Thymus (tissue), 11 donors: Measurements from ENCODE around the gene NOC2L. TPM values are rescaled to one million over a fixed set of nuclear protein-coding genes. Genes with fewer than 3 reads are reported as not detected.

ENCODE experiments used
- DNase-seq, 9 donors: peaks; one replicate each; pipeline ENCODE4 v3.0.0-alpha.2; 2013; ENCODE audit warnings: low spot score in 9 of 9, low read depth in 6 of 9, missing footprints in 1 of 9
- H3K27ac ChIP-seq, 2 donors: one replicate each; pipeline ENCODE4 v1.5.1; 2013; ENCODE audit warnings: control low read depth in 1 of 2, low read depth in 1 of 2, low read length in 1 of 2, mild to moderate bottlenecking in 1 of 2, moderate library complexity in 1 of 2
- H3K27me3 ChIP-seq, 2 donors: one replicate each; pipeline ENCODE4 v1.5.1; 2013; ENCODE audit warnings: low read length in 1 of 2; ENCODE audit not compliant: control insufficient read depth in 2 of 2, insufficient read depth in 1 of 2
- H3K36me3 ChIP-seq, 2 donors: one replicate each; pipeline ENCODE4 v1.5.1; 2013; ENCODE audit warnings: low read length in 1 of 2, mild to moderate bottlenecking in 1 of 2, moderate library complexity in 1 of 2; ENCODE audit not compliant: control insufficient read depth in 2 of 2, insufficient read depth in 2 of 2
- H3K4me1 ChIP-seq, 2 donors: one replicate each; pipeline ENCODE4 v1.5.1; 2013; ENCODE audit warnings: low read length in 2 of 2; ENCODE audit not compliant: control insufficient read depth in 2 of 2, insufficient read depth in 2 of 2
- H3K4me3 ChIP-seq, 2 donors: one replicate each; pipeline ENCODE4 v1.5.1; 2013; ENCODE audit warnings: low read length in 2 of 2, control low read depth in 1 of 2, mild to moderate bottlenecking in 1 of 2
- H3K9me3 ChIP-seq, 2 donors: one replicate each; pipeline ENCODE4 v1.5.1; 2013; ENCODE audit warnings: low read length in 1 of 2, mild to moderate bottlenecking in 1 of 2; ENCODE audit not compliant: control insufficient read depth in 2 of 2, insufficient read depth in 1 of 2
- WGBS: extraction: QIAGEN DNeasy Blood & Tissue Kit; methylation state at CpG from one replicate; pipeline ENCODE4 v1.1.7; 2013; 5-methylcytosine and 5-hydroxymethylcytosine counted together
- polyA plus RNA-seq: library from polyadenylated mRNA; stranded (reverse); fragments of 200-250 nt; gene quantifications from one replicate; pipeline ENCODE4 v1.2.3, GENCODE V29; 2013
- total RNA-seq: library from RNA; stranded (reverse); fragments of 120-200 nt; gene quantifications from one replicate; pipeline ENCODE4 v1.2.4, GENCODE V29; 2013
- donor health status: healthy.

Gene NOC2L
- total and polyA plus RNA-seq, 2 donors = 45.5 to 74.3 TPM

DNA sequence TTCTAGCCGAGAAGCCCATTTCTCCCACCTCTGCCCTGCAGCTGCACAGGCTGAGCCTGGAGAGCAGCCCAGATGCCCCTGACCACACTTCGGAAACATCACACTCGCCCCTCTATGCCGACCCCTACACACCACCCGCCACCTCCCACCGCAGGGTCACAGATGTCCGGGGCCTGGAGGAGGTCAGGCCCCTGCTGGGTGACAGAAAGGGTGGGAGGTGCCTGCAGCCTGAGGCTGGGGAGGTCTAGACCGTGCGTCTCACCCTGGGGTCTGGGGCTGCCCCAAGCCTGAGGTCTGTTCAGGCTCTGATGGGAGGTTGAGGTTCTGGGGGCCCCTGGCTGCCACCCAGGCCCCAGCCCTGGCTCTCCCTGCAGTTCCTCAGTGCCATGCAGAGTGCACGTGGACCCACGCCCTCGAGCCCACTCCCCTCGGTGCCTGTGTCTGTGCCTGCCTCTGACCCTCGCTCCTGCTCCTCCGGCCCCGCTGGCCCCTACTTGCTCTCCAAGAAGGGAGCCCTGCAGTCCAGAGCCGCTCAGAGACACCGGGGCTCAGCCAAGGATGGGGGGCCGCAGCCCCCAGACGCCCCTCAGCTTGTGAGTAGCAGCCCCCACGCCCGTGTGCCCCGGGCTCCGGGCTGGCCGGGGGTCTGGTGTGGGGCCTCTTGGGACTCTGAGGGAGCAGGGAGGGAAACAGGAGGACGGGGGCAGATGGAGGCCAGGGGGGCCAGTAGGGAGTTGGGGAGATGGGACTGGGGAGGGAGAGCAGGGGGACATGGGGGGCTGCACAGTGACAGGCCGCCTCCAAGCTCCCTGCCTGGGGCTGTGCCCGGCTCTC lies 14.6 kb upstream of the NOC2L start:
- Histone ChIP-seq H3K9me3 (peaks cover 0 to 7% of the 10 kb centered on the region in 2 donors), H3K4me3 (no peak overlapping the region), H3K4me1 (peaks cover 3 to 4% of the 10 kb centered on the region in 2 donors), H3K27ac (no peak overlapping the region), H3K36me3 (no peaks in the 10 kb centered on the region), H3K27me3 (peaks cover 45 to 75% of the 10 kb centered on the region in 2 donors)
- DNase-seq = no peak
- 91% methylated on average over 28 of the region's 28 CpGs for WGBS

DNA sequence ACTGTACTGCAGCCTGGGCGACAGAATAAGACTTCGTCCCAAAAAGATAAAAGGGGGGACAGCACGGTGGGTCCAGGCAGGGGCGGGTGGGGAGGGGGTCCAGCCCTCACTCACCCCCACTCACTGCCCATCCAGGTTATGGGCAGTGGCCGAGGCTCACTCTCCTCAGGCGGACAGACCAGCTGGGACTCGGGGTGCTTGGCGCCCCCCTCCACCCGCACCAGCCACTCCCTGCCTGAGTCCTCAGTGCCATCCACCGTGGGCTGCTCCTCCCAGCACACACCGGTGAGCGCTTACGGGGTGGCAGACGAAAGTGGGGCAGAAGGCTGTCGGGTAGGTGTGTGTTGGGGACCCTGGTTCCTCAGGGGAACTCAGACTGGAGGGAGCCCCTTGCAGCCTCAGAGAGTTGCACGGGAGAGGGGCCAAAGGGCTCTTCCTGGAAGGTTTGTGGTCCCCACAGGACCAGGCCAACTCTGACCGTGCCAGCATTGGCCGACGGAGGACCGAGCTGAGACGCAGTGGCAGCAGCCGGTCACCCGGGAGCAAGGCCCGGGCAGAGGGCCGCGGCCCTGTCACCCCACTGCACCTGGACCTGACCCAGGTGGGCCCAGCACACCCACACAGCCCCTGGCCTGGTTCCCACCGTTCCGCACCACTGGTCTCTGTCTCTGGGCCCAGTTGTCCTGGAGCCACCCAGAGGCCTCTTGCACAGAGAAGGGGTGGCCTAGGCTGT lies 13.8 kb upstream of the NOC2L start:
- no peaks in the 10 kb centered on the region for H3K9me3 ChIP-seq
- WGBS = 93% methylated on average over 28 of the region's 28 CpGs
- H3K4me1 ChIP-seq = peaks cover 3 to 4% of the 10 kb centered on the region in 2 donors
- no peak overlapping the region for H3K27ac ChIP-seq
- H3K27me3 ChIP-seq = peaks cover 48 to 83% of the 10 kb centered on the region in 2 donors
- no peak overlapping the region for H3K4me3 ChIP-seq
- no peak for DNase-seq
- H3K36me3 ChIP-seq = no peaks in the 10 kb centered on the region

- no peaks in the 10 kb centered on the region for H3K36me3 ChIP-seq
- H3K27me3 ChIP-seq = peaks cover 52 to 92% of the 10 kb centered on the region in 2 donors
- H3K9me3 ChIP-seq = no peaks in the 10 kb centered on the region
- no peak overlapping the region for H3K4me3 ChIP-seq
- no peak overlapping the region for H3K27ac ChIP-seq
- 89% methylated on average over 34 of the region's 34 CpGs for WGBS
- no peak for DNase-seq
- peaks cover 3 to 8% of the 10 kb centered on the region in 2 donors for H3K4me1 ChIP-seq
These were observed 12.9 kb upstream of the NOC2L start for GRCh38 chr1:971751-972506.

DNA sequence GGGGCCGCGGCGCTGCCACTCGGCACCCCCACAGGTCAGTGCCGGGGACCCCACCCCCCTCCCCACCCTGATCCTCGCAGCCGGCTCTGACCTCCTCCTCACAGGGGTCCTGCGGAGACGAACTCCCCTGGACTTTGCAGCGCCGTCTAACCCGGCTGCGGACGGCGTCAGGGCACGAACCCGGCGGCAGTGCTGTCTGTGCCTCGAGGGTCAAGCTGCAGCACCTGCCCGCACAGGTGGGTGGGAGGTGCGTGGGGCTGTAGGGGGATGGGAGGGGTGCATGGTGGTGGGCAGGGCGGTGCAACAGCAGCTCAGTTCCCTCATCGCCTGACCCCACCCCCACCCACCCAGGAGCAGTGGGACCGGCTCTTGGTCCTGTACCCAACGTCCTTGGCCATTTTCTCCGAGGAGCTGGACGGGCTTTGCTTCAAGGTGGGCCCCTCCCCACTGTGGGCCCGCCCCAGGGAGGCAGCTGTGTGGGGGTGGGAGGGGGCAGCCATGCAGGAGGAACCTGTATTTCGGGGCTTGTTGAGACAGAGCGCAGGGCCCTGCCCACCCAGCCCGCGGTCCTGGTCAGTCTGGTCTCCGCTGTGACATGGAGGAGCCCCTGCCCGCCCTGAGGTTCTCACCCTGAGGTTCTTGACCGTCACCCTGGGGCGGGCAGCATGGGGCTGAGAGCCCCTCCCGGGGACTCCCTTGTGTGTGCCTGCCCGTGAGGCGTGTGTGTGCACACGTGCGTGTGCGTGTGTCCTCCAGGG lies 12.1 kb upstream of the NOC2L start:
- H3K36me3 ChIP-seq = no peaks in the 10 kb centered on the region
- H3K9me3 ChIP-seq = no peaks in the 10 kb centered on the region
- H3K4me3 ChIP-seq = no peak overlapping the region
- H3K27ac ChIP-seq = no peak overlapping the region
- WGBS = 51% methylated on average over 42 of the region's 42 CpGs
- peaks cover 56 to 97% of the 10 kb centered on the region in 2 donors for H3K27me3 ChIP-seq
- no peak for DNase-seq
- H3K4me1 ChIP-seq = peaks cover 5 to 11% of the 10 kb centered on the region in 2 donors

GRCh38 chr1:970242-970972 lies 11.4 kb upstream of the NOC2L start:
- H3K27me3 ChIP-seq = peaks cover 53 to 97% of the 10 kb centered on the region in 2 donors

DNA sequence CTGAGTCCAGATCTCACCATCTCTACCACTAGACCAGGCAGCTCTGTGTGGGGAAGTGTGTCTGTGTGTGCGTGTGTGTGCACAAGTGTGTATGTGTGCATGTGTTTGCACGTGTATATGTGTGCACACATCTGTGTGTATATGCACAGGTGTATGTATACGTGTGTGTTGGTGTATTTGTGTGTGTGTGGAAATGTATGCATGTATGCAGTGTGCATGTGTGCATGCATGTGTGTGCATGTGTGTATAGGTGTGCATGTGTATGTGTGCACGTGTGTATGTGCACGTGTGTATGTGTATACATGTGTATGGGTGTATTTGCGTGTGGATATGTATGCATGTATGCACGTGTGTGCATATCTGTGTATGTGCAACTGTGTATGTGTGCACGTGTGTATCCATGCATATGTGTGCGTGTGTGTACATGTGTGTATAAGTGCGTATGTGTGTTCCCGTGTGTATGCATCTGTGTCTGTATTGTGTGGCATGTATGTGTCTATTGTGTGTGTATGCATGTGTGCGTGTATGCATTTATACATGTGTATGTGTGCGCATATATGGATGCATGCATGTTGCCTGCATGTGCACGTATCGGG lies 10.3 kb upstream of the NOC2L start:
- WGBS = 89% methylated on average over 15 of the region's 15 CpGs
- peaks cover 8 to 11% of the 10 kb centered on the region in 2 donors for H3K4me1 ChIP-seq
- peaks cover 48 to 89% of the 10 kb centered on the region in 2 donors for H3K27me3 ChIP-seq

More at GRCh38 chr1:970242-970972, 11.4 kb upstream of the NOC2L start:
- no peaks in the 10 kb centered on the region for H3K36me3 ChIP-seq
- no peak overlapping the region for H3K4me3 ChIP-seq
- DNase-seq = no peak
- no peaks in the 10 kb centered on the region for H3K9me3 ChIP-seq
- peaks cover 8 to 11% of the 10 kb centered on the region in 2 donors for H3K4me1 ChIP-seq
- 28% methylated on average over 33 of the region's 33 CpGs for WGBS
- H3K27ac ChIP-seq = no peak overlapping the region

GRCh38 chr1:967466-968343 lies 8.6 kb upstream of the NOC2L start:
- DNase-seq = no peak
- 76% methylated on average over 23 of the region's 23 CpGs for WGBS
- H3K27ac ChIP-seq = no peak overlapping the region
- H3K4me3 ChIP-seq = no peak overlapping the region
- peaks cover 0 to 16% of the 10 kb centered on the region in 2 donors for H3K36me3 ChIP-seq
- H3K4me1 ChIP-seq = peaks cover 8 to 11% of the 10 kb centered on the region in 2 donors
- peaks cover 47 to 74% of the 10 kb centered on the region in 2 donors for H3K27me3 ChIP-seq
- H3K9me3 ChIP-seq = no peaks in the 10 kb centered on the region

More for the DNA sequence above, 10.3 kb upstream of the NOC2L start:
- Histone ChIP-seq H3K27ac (no peak overlapping the region), H3K4me3 (no peak overlapping the region), H3K9me3 (no peaks in the 10 kb centered on the region), H3K36me3 (no peaks in the 10 kb centered on the region)
- DNase-seq = no peak
